Spleen (tissue), 11 donors: ENCODE data around the gene GJB5. TPM values are rescaled to one million over a fixed set of nuclear protein-coding genes. Genes with fewer than 3 reads are reported as not detected.

Experiments
- DNase-seq: peaks from one replicate; pipeline ENCODE4 v3.0.0-alpha.2; 2020
- H3K27ac ChIP-seq, 8 donors: fragments of 200-600 bp; sonication (generic) in 7 of 8; 1 replicate in 4 of 8; 2 replicates in 4 of 8; pipeline versions ENCODE4 v1.5.0 to v1.8.0; 2016 to 2021; ENCODE audit warnings: inconsistent platforms in 4 of 8, mild to moderate bottlenecking in 4 of 8, moderate library complexity in 1 of 8
- H3K27me3 ChIP-seq, 7 donors: fragments of 200-600 bp; sonication (generic) in 6 of 7; replicated peaks in 1 of 7; 1 replicate in 4 of 7; 2 replicates in 3 of 7; pipeline versions ENCODE4 v1.5.0 to v1.8.0; 2016 to 2021; ENCODE audit warnings: inconsistent platforms in 3 of 7, mild to moderate bottlenecking in 1 of 7
- H3K36me3 ChIP-seq, 6 donors: fragments of 200-600 bp; sonication (generic) in 5 of 6; 1 replicate in 4 of 6; 2 replicates in 2 of 6; pipeline versions ENCODE4 v1.5.0 to v1.8.0; 2016 to 2021; ENCODE audit warnings: inconsistent platforms in 2 of 6
- H3K4me1 ChIP-seq, 6 donors: fragments of 200-600 bp; sonication (generic) in 5 of 6; 1 replicate in 3 of 6; 2 replicates in 3 of 6; pipeline versions ENCODE4 v1.5.0 to v1.8.0; 2016 to 2021; ENCODE audit warnings: inconsistent platforms in 3 of 6
- H3K4me3 ChIP-seq, 8 donors: fragments of 200-600 bp; sonication (generic) in 7 of 8; 1 replicate in 4 of 8; 2 replicates in 4 of 8; pipeline versions ENCODE4 v1.5.0 to v1.8.0; 2016 to 2021; ENCODE audit warnings: inconsistent platforms in 4 of 8, mild to moderate bottlenecking in 4 of 8, moderate library complexity in 2 of 8
- H3K9me3 ChIP-seq, 8 donors: fragments of 200-600 bp; sonication (generic) in 7 of 8; 1 replicate in 4 of 8; 2 replicates in 4 of 8; pipeline versions ENCODE4 v1.5.0 to v1.8.0; 2016 to 2021; ENCODE audit warnings: inconsistent platforms in 4 of 8
- POLR2A ChIP-seq, 3 donors: fragments of 450-650 bp; IDR thresholded peaks; one replicate each; pipeline ENCODE4 v1.5.1; 2017; ENCODE audit warnings: antibody characterized with exemption in 3 of 3, mild to moderate bottlenecking in 1 of 3
- POLR2AphosphoS5 ChIP-seq, 3 donors: sonication (generic); formaldehyde crosslinking; IDR thresholded peaks; one replicate each; pipeline ENCODE4 v1.5.1; 2017; ENCODE audit warnings: antibody characterized with exemption in 3 of 3
- WGBS, 5 donors: extraction: QIAGEN DNeasy Blood & Tissue Kit in 3 of 5; methylation state at CpG; one replicate each; pipeline versions ENCODE4 v1.1.5 to v1.1.7; 2013 to 2018; 5-methylcytosine and 5-hydroxymethylcytosine counted together
- intact Hi-C: fragments of 100-400 bp; cut with DNase I; formaldehyde crosslinking; loops from one replicate; pipeline ENCODE4 v1.15.0; 2023; ENCODE audit warnings: low total_unique reads
- polyA plus RNA-seq, 3 donors: library from polyadenylated mRNA; stranded (reverse); fragments of 200-250 nt; gene quantifications; one replicate each; pipeline ENCODE4 v1.2.1, GENCODE V29; 2013
- total RNA-seq, 7 donors: library from RNA; depleted of rRNA in 3 of 7; stranded (reverse); fragments of >200 nt in 3 of 7; fragmentation: NEBNext Ultra II Directional in 4 of 7; extraction: Animal tissue kit (Norgen Biotek cat#: 25700) in 4 of 7; gene quantifications; one replicate each; pipeline versions ENCODE4 v1.1.0 to v1.2.1, GENCODE V29; 2016 to 2021
- TF ChIP-seq, protein P1 (sequence below), 11 experiments: fragments of 200-600 bp in 7 of 11; fragments of 450-650 bp in 4 of 11; sonication (generic) in 4 of 11; IDR thresholded peaks in 8 of 11; conservative IDR thresholded peaks in 3 of 11; 1 replicate in 7 of 11; 2 replicates in 4 of 11; pipeline versions ENCODE4 v1.4.0 to v1.8.0; 2016 to 2021; ENCODE audit warnings: antibody characterized with exemption in 11 of 11, inconsistent platforms in 4 of 11, mild to moderate bottlenecking in 1 of 11
- donor health status: healthy with polysubstance abuse.
- donor health status: DM: no; HTN: no; CAD: no; lungs with moderate emphysema.
- donor health status: DM: no; HTN: no; CAD: no.
- donor health status: Bipolar disorder and iron deficiency.
- donor health status: healthy.
- donor health status: DM: no; HTN: no; CAD: no.
- donor health status: DM: yes; HTN: yes; CAD: no.

The GJB5 gene
- total and polyA plus RNA-seq, 10 donors: 0.06 TPM; not detected in 9

DNA sequence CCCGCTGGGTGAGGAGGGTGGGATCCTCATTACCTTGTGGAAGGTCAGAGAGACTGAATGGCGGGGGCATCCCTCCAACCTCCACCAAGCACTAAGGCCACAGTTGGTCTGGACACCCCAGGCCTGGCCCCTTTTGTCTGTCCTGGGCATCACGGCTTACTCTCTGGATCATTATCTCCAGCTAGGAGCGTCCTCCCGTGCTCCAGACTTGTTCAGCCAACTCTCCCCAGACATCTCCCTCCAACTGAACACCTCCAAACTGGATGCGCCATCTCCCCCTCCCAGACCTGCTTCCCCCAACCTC is 7.3 kb upstream of the GJB5 start:
- Histone ChIP-seq H3K4me1 (peaks cover 0 to 3% (median 0%) of the 10 kb centered on the region in 6 donors), H3K36me3 (no peaks in the 10 kb centered on the region), H3K9me3 (no peaks in the 10 kb centered on the region), H3K27me3 (peaks cover 0 to 23% (median 0%) of the 10 kb centered on the region in 7 donors), H3K4me3 (no peak overlapping the region), H3K27ac (no peak overlapping the region)
- WGBS, 5 donors: 74 to 89% (median 79%) methylated on average over 6 of the region's 6 CpGs
- TF ChIP-seq POLR2A (IDR thresholded peaks at IDR 0.05) (no peak), POLR2AphosphoS5 (IDR thresholded peaks at IDR 0.05) (no peak)
- TF ChIP-seq, protein P1, sequence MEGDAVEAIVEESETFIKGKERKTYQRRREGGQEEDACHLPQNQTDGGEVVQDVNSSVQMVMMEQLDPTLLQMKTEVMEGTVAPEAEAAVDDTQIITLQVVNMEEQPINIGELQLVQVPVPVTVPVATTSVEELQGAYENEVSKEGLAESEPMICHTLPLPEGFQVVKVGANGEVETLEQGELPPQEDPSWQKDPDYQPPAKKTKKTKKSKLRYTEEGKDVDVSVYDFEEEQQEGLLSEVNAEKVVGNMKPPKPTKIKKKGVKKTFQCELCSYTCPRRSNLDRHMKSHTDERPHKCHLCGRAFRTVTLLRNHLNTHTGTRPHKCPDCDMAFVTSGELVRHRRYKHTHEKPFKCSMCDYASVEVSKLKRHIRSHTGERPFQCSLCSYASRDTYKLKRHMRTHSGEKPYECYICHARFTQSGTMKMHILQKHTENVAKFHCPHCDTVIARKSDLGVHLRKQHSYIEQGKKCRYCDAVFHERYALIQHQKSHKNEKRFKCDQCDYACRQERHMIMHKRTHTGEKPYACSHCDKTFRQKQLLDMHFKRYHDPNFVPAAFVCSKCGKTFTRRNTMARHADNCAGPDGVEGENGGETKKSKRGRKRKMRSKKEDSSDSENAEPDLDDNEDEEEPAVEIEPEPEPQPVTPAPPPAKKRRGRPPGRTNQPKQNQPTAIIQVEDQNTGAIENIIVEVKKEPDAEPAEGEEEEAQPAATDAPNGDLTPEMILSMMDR (IDR thresholded peaks at IDR 0.05 in 8 of 11, conservative IDR thresholded peaks at IDR 0.05 in 3 of 11): no peak
- intact Hi-C loops: loop anchor here (10.0 kb wide), 2 partner anchors 283 to 1113 kb away; no protein-coding TSS in a partner anchor
- no peak for DNase-seq

GRCh38 chr1:34749992-34750391 is 4.9 kb upstream of the GJB5 start:
- no peak overlapping the region for H3K27ac ChIP-seq
- H3K9me3 ChIP-seq: no peaks in the 10 kb centered on the region
- TF ChIP-seq POLR2A (IDR thresholded peaks at IDR 0.05): no peak
- no peak for TF ChIP-seq POLR2AphosphoS5 (IDR thresholded peaks at IDR 0.05)
- TF ChIP-seq, protein P1 (IDR thresholded peaks at IDR 0.05 in 8 of 11, conservative IDR thresholded peaks at IDR 0.05 in 3 of 11): no peak
- DNase-seq: no peak
- intact Hi-C loops: loop anchor here (10.0 kb wide), 2 partner anchors 285 to 1115 kb away; no protein-coding TSS in a partner anchor
- H3K4me1 ChIP-seq: no peaks in the 10 kb centered on the region
- peaks cover 0 to 17% (median 0%) of the 10 kb centered on the region in 7 donors for H3K27me3 ChIP-seq
- no peaks in the 10 kb centered on the region for H3K36me3 ChIP-seq
- WGBS, 5 donors: 60 to 72% (median 67%) methylated on average over 8 of the region's 8 CpGs
- H3K4me3 ChIP-seq: no peak overlapping the region

DNA sequence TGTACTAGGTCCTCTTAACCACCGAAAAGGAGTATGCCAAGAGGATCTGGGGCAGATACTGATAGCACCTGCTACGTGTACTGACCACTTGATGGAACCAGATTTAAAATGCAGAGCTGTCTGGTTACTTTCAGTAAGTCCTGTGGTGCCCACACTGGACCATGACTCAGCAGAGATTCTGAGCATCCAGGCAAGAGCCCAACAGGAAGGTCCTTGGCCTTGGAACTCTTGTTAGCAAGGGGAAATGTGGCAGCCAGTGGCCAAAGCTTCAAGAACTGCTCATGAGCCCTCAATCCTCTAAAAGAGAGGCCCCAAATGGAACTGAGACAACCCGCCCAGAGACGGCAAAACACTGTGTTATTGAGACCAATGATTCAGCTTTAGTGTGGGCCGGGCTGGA is 4.2 kb upstream of the GJB5 start:
- Histone ChIP-seq H3K27ac (no peak overlapping the region), H3K36me3 (no peaks in the 10 kb centered on the region), H3K9me3 (no peaks in the 10 kb centered on the region), H3K27me3 (peaks cover 0 to 17% (median 0%) of the 10 kb centered on the region in 7 donors), H3K4me3 (no peak overlapping the region), H3K4me1 (no peaks in the 10 kb centered on the region)
- intact Hi-C loops: no loop called here
- WGBS, 5 donors: 76 to 95% (median 82%) methylated on average over 2 to 5 of the region's 5 CpGs
- DNase-seq: no peak
- TF ChIP-seq POLR2AphosphoS5 (IDR thresholded peaks at IDR 0.05) (no peak), POLR2A (IDR thresholded peaks at IDR 0.05) (no peak)
- TF ChIP-seq, protein P1 (IDR thresholded peaks at IDR 0.05 in 8 of 11, conservative IDR thresholded peaks at IDR 0.05 in 3 of 11): no peak

- 83 to 94% (median 91%) methylated on average over 3 of the region's 3 CpGs for WGBS, 5 donors
- no peak for TF ChIP-seq POLR2A (IDR thresholded peaks at IDR 0.05)
- TF ChIP-seq POLR2AphosphoS5 (IDR thresholded peaks at IDR 0.05): no peak
- TF ChIP-seq, protein P1 (IDR thresholded peaks at IDR 0.05 in 8 of 11, conservative IDR thresholded peaks at IDR 0.05 in 3 of 11): no peak
- no peaks in the 10 kb centered on the region for H3K9me3 ChIP-seq
- no peak overlapping the region for H3K27ac ChIP-seq
- peaks cover 0 to 3% (median 0%) of the 10 kb centered on the region in 7 donors for H3K27me3 ChIP-seq
- intact Hi-C loops: no loop called here
- no peak for DNase-seq
- H3K4me3 ChIP-seq: no peak overlapping the region
- no peaks in the 10 kb centered on the region for H3K4me1 ChIP-seq
- no peaks in the 10 kb centered on the region for H3K36me3 ChIP-seq
These were observed 1.7 kb upstream of the GJB5 start for GRCh38 chr1:34753163-34753562.
